ENCODE measurements around the gene UGT2B28.
A peak's percentile ranks its signal among the peaks of the same experiment; 100 is the strongest.
"Not testable (repeated sequence)": the region's sequence is repeated elsewhere in the genome, so short reads cannot be mapped to it uniquely, and the experiment has no call there.

The UGT2B28 gene

GRCh38 chr4:69280081-69280480, at the start of gene UGT2B28:
UGT2B28 (plus strand) TSS chr4:69280475; CDS start chr4:69280501, 26 bp downstream.
- not testable (repeated sequence) for DNase-seq

GRCh38 chr4:69239092-69239491, 41.2 kb upstream of the UGT2B28 start:
- DNase-seq = no peak

GRCh38 chr4:69239557-69240168, 40.6 kb upstream of the UGT2B28 start:
- DNase-seq = no peak

- not testable (repeated sequence) for DNase-seq
These were observed 39.5 kb upstream of the UGT2B28 start for GRCh38 chr4:69240787-69241186.

- DNase-seq = not testable (repeated sequence)
These were observed 38.5 kb upstream of the UGT2B28 start for GRCh38 chr4:69241746-69242145.

GRCh38 chr4:69242562-69243240, 37.6 kb upstream of the UGT2B28 start:
- DNase-seq = not testable (repeated sequence)

GRCh38 chr4:69250884-69251283, 29.4 kb upstream of the UGT2B28 start:
- not testable (repeated sequence) for DNase-seq

- DNase-seq = not testable (repeated sequence)
These were observed 27.0 kb upstream of the UGT2B28 start for GRCh38 chr4:69253147-69253772.

GRCh38 chr4:69268612-69269011, 11.7 kb upstream of the UGT2B28 start:
- DNase-seq = not testable (repeated sequence)

- not testable (repeated sequence) for DNase-seq
These were observed 16.1 kb downstream of the UGT2B28 start for GRCh38 chr4:69296356-69296755.

- not testable (repeated sequence) for DNase-seq
These were observed 28.3 kb downstream of the UGT2B28 start for GRCh38 chr4:69308426-69309033.

- DNase-seq = not testable (repeated sequence)
These were observed 29.3 kb downstream of the UGT2B28 start for GRCh38 chr4:69309549-69310076.

- DNase-seq = not testable (repeated sequence)
These were observed 30.0 kb downstream of the UGT2B28 start for GRCh38 chr4:69310262-69310661.

GRCh38 chr4:69317669-69318298, 37.5 kb downstream of the UGT2B28 start:
- peak in 11 of 58 donors; percentile 0 to 10 (median 2) for DNase-seq

GRCh38 chr4:69321153-69321729, 41.0 kb downstream of the UGT2B28 start:
- DNase-seq = no peak

GRCh38 chr4:69322055-69322454, 41.8 kb downstream of the UGT2B28 start:
- DNase-seq = no peak

GRCh38 chr4:69323284-69323683, 43.0 kb downstream of the UGT2B28 start:
- no peak for DNase-seq

- no peak for DNase-seq
These were observed 50.2 kb downstream of the UGT2B28 start for GRCh38 chr4:69330345-69331047.

- not testable (repeated sequence) for DNase-seq
These were observed 51.0 kb downstream of the UGT2B28 start for GRCh38 chr4:69331304-69331703.

- DNase-seq = not testable (repeated sequence)
These were observed 55.2 kb downstream of the UGT2B28 start for GRCh38 chr4:69335485-69335884.

Data from anterior cingulate cortex (tissue), 58 donors.